SK-N-MC (cell line): ENCODE results near the gene BICC1.

ENCODE experiments used
- EZH2 ChIP-seq: fragments of 200-600 bp; sonication (generic); IDR thresholded peaks from one replicate; pipeline ENCODE4 v1.6.1; 2017; ENCODE audit warnings: antibody characterized with exemption
- FOXP2 ChIP-seq: optimal IDR thresholded peaks from 2 replicates; pipeline ENCODE3; 2011; ENCODE audit warnings: mild to moderate bottlenecking, moderate library complexity; ENCODE audit not compliant: insufficient read depth; ENCODE audit errors: extremely low read length, control extremely low read depth
- POLR2AphosphoS5 ChIP-seq: IDR thresholded peaks from 2 replicates; pipeline ENCODE4 v1.6.1; 2012; ENCODE audit warnings: mild to moderate bottlenecking, low read depth, low read length, borderline replicate concordance

GRCh38 chr10:58840840-58841435 is 328.3 kb downstream of the BICC1 start:
- TF ChIP-seq POLR2AphosphoS5 (no peak), EZH2 (no peak), FOXP2 (no peak)
